HL-60 (cell line): Measurements from ENCODE around the gene ACOT4.

Experiments used
- DNase-seq, 2 experiments: peaks; one replicate each; pipeline ENCODE4 v3.0.0-alpha.2; 2010 to 2020; ENCODE audit warnings: low read depth in 1 of 2, low spot score in 1 of 2
- H3K27ac ChIP-seq: fragments of 250-450 bp; sonication (Bioruptor Pico); replicated peaks from 2 replicates; pipeline ENCODE4 v1.5.1; 2020; ENCODE audit warnings: mild to moderate bottlenecking, moderate library complexity
- H3K27me3 ChIP-seq: fragments of 250-450 bp; sonication (Bioruptor Pico); 2 replicates; pipeline ENCODE4 v1.5.1; 2021; ENCODE audit warnings: mild to moderate bottlenecking, moderate library complexity; ENCODE audit not compliant: insufficient read depth, poor library complexity, severe bottlenecking
- H3K4me3 ChIP-seq: replicated peaks from 2 replicates; pipeline ENCODE4 v1.5.1; 2011; ENCODE audit warnings: mild to moderate bottlenecking, control low read depth, low read length; ENCODE audit not compliant: insufficient read depth
- CTCF ChIP-seq: IDR thresholded peaks from one replicate; pipeline ENCODE4 v1.5.1; 2011; ENCODE audit warnings: low read length, control low read depth, inconsistent platforms; ENCODE audit not compliant: insufficient read depth
- GABPA ChIP-seq: IDR thresholded peaks from 2 replicates; pipeline ENCODE4 v1.6.1; 2012; ENCODE audit warnings: low read depth
- POLR2AphosphoS5 ChIP-seq: IDR thresholded peaks from 2 replicates; pipeline ENCODE4 v1.6.1; 2012; ENCODE audit warnings: low read depth
- REST ChIP-seq: IDR thresholded peaks from 2 replicates; pipeline ENCODE4 v1.6.1; 2012; ENCODE audit warnings: low read depth; ENCODE audit not compliant: insufficient replicate concordance
- SPI1 ChIP-seq: IDR thresholded peaks from 2 replicates; pipeline ENCODE4 v1.6.1; 2012; ENCODE audit warnings: low read depth, mild to moderate bottlenecking, borderline replicate concordance

Gene ACOT4

GRCh38 chr14:73640796-73641365 lies 49.2 kb downstream of the ACOT4 start:
- DNase-seq: no peak
- Histone ChIP-seq H3K27me3 (no peaks in the 10 kb centered on the region), H3K27ac (no peak overlapping the region), H3K4me3 (no peak overlapping the region)
- TF ChIP-seq POLR2AphosphoS5: no peak
- TF ChIP-seq GABPA: no peak
- TF ChIP-seq CTCF: no peak
- no peak for TF ChIP-seq REST
- TF ChIP-seq SPI1: no peak

GRCh38 chr14:73644531-73645247 lies 53.0 kb downstream of the ACOT4 start, which contains the start of gene DNAL1:
DNAL1 (plus strand) TSS chr14:73644986; CDS start chr14:73645040, 54 bp downstream.
- Histone ChIP-seq H3K27ac (peak within 1 kb of the TSS; percentile 68), H3K4me3 (peak within 1 kb of the TSS; percentile 73)

GRCh38 chr14:73645248-73645610 lies 53.6 kb downstream of the ACOT4 start:
- H3K27me3 ChIP-seq: no peaks in the 10 kb centered on the region
- peak overlapping the region; percentile 68 for H3K27ac ChIP-seq
- DNase-seq: no peak
- peak overlapping the region; percentile 73 for H3K4me3 ChIP-seq
- TF ChIP-seq CTCF: no peak
- TF ChIP-seq POLR2AphosphoS5: no peak
- TF ChIP-seq REST: no peak
- TF ChIP-seq SPI1: no peak
- TF ChIP-seq GABPA: no peak

More at GRCh38 chr14:73644531-73645247, 53.0 kb downstream of the ACOT4 start, which contains the start of gene DNAL1:
- peak; percentile 34 to 79 for DNase-seq
- TF ChIP-seq POLR2AphosphoS5 (peak; percentile 67; the same call in 1 of the 2 replicates), GABPA (no peak)
- no peaks in the 10 kb centered on the region for H3K27me3 ChIP-seq
